Astrocyte (in vitro differentiated cells and primary cell): ENCODE results near the gene ASCL4. TPM values are rescaled to one million over a fixed set of nuclear protein-coding genes. Genes with fewer than 3 reads are reported as not detected.
A peak's percentile ranks its signal among the peaks of the same experiment; 100 is the strongest.

Experiments used
- DNase-seq: peaks from one replicate; pipeline ENCODE4 v3.0.0-alpha.2; 2010; ENCODE audit warnings: low read depth
- FAIRE-seq: peaks from 2 replicates; lab custom pipeline; 2011; peaks lifted over from hg19 to GRCh38; lab: Jason Lieb, UNC
- H2AFZ ChIP-seq: 2 replicates; pipeline ENCODE4 v1.6.0; 2012; ENCODE audit warnings: low read depth, low read length, inconsistent platforms
- H3K27ac ChIP-seq: 2 replicates; pipeline ENCODE4 v1.5.1; 2011; ENCODE audit warnings: low read depth, low read length, inconsistent platforms
- H3K27me3 ChIP-seq: 2 replicates; pipeline ENCODE4 v1.6.0; 2011; ENCODE audit warnings: low read length, inconsistent platforms; ENCODE audit not compliant: insufficient read depth
- H3K36me3 ChIP-seq: 2 replicates; pipeline ENCODE4 v1.5.1; 2011; ENCODE audit warnings: low read length, inconsistent platforms; ENCODE audit not compliant: insufficient read depth
- H3K4me1 ChIP-seq: 2 replicates; pipeline ENCODE4 v1.5.1; 2011; ENCODE audit warnings: low read length, inconsistent platforms; ENCODE audit not compliant: insufficient read depth
- H3K4me2 ChIP-seq: 2 replicates; pipeline ENCODE4 v1.6.0; 2012; ENCODE audit warnings: low read length, inconsistent platforms
- H3K4me3 ChIP-seq: 2 replicates; pipeline ENCODE4 v1.5.1; 2011; ENCODE audit warnings: low read depth, mild to moderate bottlenecking, low read length, inconsistent platforms; ENCODE audit not compliant: insufficient read depth
- H3K79me2 ChIP-seq: 2 replicates; pipeline ENCODE4 v1.6.0; 2012; ENCODE audit warnings: mild to moderate bottlenecking, low read length, inconsistent platforms; ENCODE audit not compliant: insufficient read depth
- H3K9ac ChIP-seq: 2 replicates; pipeline ENCODE4 v1.6.0; 2012; ENCODE audit warnings: mild to moderate bottlenecking, low read length, inconsistent platforms
- H3K9me3 ChIP-seq: 2 replicates; pipeline ENCODE4 v1.5.1; 2012; ENCODE audit warnings: low read depth, mild to moderate bottlenecking, low read length, inconsistent platforms; ENCODE audit not compliant: insufficient read depth
- H4K20me1 ChIP-seq: 2 replicates; pipeline ENCODE4 v1.6.0; 2012; ENCODE audit warnings: low read length, inconsistent platforms; ENCODE audit not compliant: insufficient read depth
- H3K27ac Mint-ChIP-seq: one replicate; pipeline ENCODE4 v1.8.0; 2021; ENCODE audit warnings: mild to moderate bottlenecking, mixed read lengths; ENCODE audit not compliant: unreplicated experiment
- H3K27me3 Mint-ChIP-seq: one replicate; pipeline ENCODE4 v1.8.0; 2021; ENCODE audit warnings: low read depth, mixed read lengths; ENCODE audit not compliant: unreplicated experiment
- H3K36me3 Mint-ChIP-seq: one replicate; pipeline ENCODE4 v1.8.0; 2021; ENCODE audit warnings: low read depth, mixed read lengths; ENCODE audit not compliant: unreplicated experiment
- H3K4me1 Mint-ChIP-seq: one replicate; pipeline ENCODE4 v1.8.0; 2021; ENCODE audit warnings: low read depth, mixed read lengths; ENCODE audit not compliant: unreplicated experiment
- H3K4me3 Mint-ChIP-seq: one replicate; pipeline ENCODE4 v1.8.0; 2021; ENCODE audit warnings: mild to moderate bottlenecking, moderate library complexity, mixed read lengths; ENCODE audit not compliant: unreplicated experiment
- H3K9me3 Mint-ChIP-seq: one replicate; pipeline ENCODE4 v1.8.0; 2021; ENCODE audit warnings: mild to moderate bottlenecking, mixed read lengths; ENCODE audit not compliant: unreplicated experiment
- EZH2 ChIP-seq: IDR thresholded peaks from 2 replicates; pipeline ENCODE4 v1.6.1; 2012; ENCODE audit warnings: mild to moderate bottlenecking, low read length, inconsistent platforms; ENCODE audit not compliant: insufficient read depth
- total RNA-seq: library from RNA; stranded (reverse); gene quantifications from 2 replicates; pipeline ENCODE4 v1.2.1, GENCODE V29; 2021
- TF ChIP-seq, protein P1 (sequence below): IDR thresholded peaks from 2 replicates; pipeline ENCODE4 v1.5.1; 2011; ENCODE audit warnings: low read depth, mild to moderate bottlenecking, inconsistent platforms, low read length, moderate library complexity; ENCODE audit not compliant: insufficient read depth

ASCL4 gene
- total RNA-seq, 1 donor from 2014 or later, result not detected

DNA sequence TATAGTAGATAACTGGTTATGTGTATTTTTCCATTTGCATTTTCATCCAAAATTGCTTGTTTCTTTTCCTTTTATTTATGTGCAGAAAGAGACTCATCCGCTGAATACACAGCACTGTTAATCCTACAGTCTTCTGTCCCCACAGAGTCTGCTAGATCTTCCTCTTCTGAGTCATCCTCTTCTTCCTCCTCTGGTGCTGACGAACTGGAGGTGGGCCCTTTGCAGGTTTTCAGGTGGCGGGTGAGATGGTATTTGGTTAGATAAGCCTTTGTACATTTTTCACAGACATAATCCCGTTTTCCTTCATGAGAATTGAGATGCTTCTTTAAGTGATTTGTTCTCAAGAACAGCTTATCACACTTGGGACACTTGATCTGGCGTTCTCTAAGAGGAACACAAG, 40.4 kb upstream of the ASCL4 start:
- no peak overlapping the region for H3K27ac Mint-ChIP-seq
- Histone ChIP-seq H3K4me1 (no peaks in the 10 kb centered on the region), H3K4me3 (no peak overlapping the region), H3K9me3 (no peaks in the 10 kb centered on the region), H3K4me2 (no peak overlapping the region), H3K27me3 (no peaks in the 10 kb centered on the region), H4K20me1 (peaks cover 27% of the 10 kb centered on the region), H3K9ac (no peak overlapping the region), H3K36me3 (peaks cover 60% of the 10 kb centered on the region), H2AFZ (no peak overlapping the region), H3K27ac (no peak overlapping the region), H3K79me2 (peaks cover 6% of the 10 kb centered on the region)
- no peaks in the 10 kb centered on the region for H3K27me3 Mint-ChIP-seq
- FAIRE-seq (no peak), DNase-seq (no peak)
- H3K4me3 Mint-ChIP-seq, result no peak overlapping the region
- H3K36me3 Mint-ChIP-seq, result peaks cover 15% of the 10 kb centered on the region
- no peaks in the 10 kb centered on the region for H3K9me3 Mint-ChIP-seq
- H3K4me1 Mint-ChIP-seq, result peaks cover 4% of the 10 kb centered on the region
- TF ChIP-seq EZH2, result no peak

DNA sequence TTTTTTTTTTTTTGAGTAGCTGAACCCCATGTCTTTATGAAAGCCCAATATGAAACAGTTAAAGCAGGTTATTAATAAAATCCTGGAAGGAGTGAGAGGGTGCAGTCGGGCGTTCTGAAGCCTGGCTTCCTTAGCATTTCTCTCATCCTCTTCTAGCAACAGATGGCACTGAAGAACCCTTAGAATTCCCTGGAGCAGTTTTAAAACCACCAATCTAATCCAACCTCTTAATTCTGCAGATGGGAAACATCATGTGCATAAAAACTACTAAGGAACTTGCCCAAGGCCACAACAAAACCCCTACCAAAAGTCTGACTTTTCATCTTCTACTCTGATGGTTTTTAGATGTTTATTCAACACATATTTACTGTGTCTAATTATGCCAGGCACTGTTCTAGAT, 38.7 kb upstream of the ASCL4 start:
- peaks cover 18% of the 10 kb centered on the region for H3K36me3 Mint-ChIP-seq
- no peak overlapping the region for H3K27ac Mint-ChIP-seq
- Histone ChIP-seq H3K36me3 (peaks cover 75% of the 10 kb centered on the region), H4K20me1 (peaks cover 29% of the 10 kb centered on the region), H3K27me3 (no peaks in the 10 kb centered on the region), H3K9ac (no peak overlapping the region), H3K79me2 (peaks cover 6% of the 10 kb centered on the region), H2AFZ (no peak overlapping the region), H3K9me3 (no peaks in the 10 kb centered on the region), H3K27ac (no peak overlapping the region), H3K4me2 (no peak overlapping the region), H3K4me1 (no peaks in the 10 kb centered on the region), H3K4me3 (no peak overlapping the region)
- H3K9me3 Mint-ChIP-seq, result no peaks in the 10 kb centered on the region
- peaks cover 4% of the 10 kb centered on the region for H3K4me1 Mint-ChIP-seq
- TF ChIP-seq, protein P1, sequence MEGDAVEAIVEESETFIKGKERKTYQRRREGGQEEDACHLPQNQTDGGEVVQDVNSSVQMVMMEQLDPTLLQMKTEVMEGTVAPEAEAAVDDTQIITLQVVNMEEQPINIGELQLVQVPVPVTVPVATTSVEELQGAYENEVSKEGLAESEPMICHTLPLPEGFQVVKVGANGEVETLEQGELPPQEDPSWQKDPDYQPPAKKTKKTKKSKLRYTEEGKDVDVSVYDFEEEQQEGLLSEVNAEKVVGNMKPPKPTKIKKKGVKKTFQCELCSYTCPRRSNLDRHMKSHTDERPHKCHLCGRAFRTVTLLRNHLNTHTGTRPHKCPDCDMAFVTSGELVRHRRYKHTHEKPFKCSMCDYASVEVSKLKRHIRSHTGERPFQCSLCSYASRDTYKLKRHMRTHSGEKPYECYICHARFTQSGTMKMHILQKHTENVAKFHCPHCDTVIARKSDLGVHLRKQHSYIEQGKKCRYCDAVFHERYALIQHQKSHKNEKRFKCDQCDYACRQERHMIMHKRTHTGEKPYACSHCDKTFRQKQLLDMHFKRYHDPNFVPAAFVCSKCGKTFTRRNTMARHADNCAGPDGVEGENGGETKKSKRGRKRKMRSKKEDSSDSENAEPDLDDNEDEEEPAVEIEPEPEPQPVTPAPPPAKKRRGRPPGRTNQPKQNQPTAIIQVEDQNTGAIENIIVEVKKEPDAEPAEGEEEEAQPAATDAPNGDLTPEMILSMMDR, result no peak
- no peak for TF ChIP-seq EZH2
- DNase-seq (no peak), FAIRE-seq (no peak)
- H3K27me3 Mint-ChIP-seq, result no peaks in the 10 kb centered on the region
- H3K4me3 Mint-ChIP-seq, result no peak overlapping the region

DNA sequence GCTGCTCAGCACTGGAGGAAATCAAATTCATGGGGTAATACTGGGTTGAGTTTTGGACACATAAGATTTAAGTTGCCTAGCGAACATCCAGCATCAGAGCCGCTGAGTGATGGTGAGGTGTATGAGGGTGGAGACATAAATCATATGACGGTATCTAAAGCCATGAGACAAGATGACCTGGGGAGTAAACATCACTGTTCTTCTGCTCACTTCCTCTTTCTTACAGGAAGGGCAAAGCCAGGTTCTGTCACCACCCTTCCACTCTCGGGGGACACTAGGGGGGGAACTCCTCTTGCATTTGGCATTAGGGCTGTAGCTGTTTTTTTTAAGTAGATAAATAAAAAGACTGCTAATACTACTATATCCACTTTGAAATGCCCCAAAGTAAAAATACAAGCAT, 37.6 kb upstream of the ASCL4 start:
- TF ChIP-seq, protein P1, result no peak
- no peak for TF ChIP-seq EZH2
- peaks cover 86% of the 10 kb centered on the region for H3K36me3 ChIP-seq
- no peak overlapping the region for H3K4me2 ChIP-seq
- Mint-ChIP-seq H3K36me3 (peaks cover 21% of the 10 kb centered on the region), H3K9me3 (no peaks in the 10 kb centered on the region), H3K27ac (no peak overlapping the region), H3K4me1 (peaks cover 4% of the 10 kb centered on the region), H3K4me3 (no peak overlapping the region), H3K27me3 (no peaks in the 10 kb centered on the region)
- H3K4me1 ChIP-seq, result no peaks in the 10 kb centered on the region
- no peak overlapping the region for H3K9ac ChIP-seq
- peaks cover 33% of the 10 kb centered on the region for H4K20me1 ChIP-seq
- FAIRE-seq (peak; percentile 34), DNase-seq (no peak)
- H3K4me3 ChIP-seq, result no peak overlapping the region
- H3K27me3 ChIP-seq, result no peaks in the 10 kb centered on the region
- no peaks in the 10 kb centered on the region for H3K9me3 ChIP-seq
- peaks cover 6% of the 10 kb centered on the region for H3K79me2 ChIP-seq
- no peak overlapping the region for H2AFZ ChIP-seq
- no peak overlapping the region for H3K27ac ChIP-seq
